IPS DF 6.9 (cell line): ENCODE measurements around the gene LTB4R.

Experiments
- DNase-seq: peaks from one replicate; pipeline ENCODE4 v3.0.0-alpha.2; 2013; ENCODE audit warnings: low read depth, low spot score
- H3K27ac ChIP-seq: one replicate; pipeline ENCODE4 v1.5.1; 2013; ENCODE audit warnings: low read length, control low read depth
- H3K27me3 ChIP-seq: 2 replicates; pipeline ENCODE4 v1.6.1; 2013; ENCODE audit warnings: mild to moderate bottlenecking, low read length; ENCODE audit not compliant: control insufficient read depth, insufficient read depth
- H3K36me3 ChIP-seq: 2 replicates; pipeline ENCODE4 v1.6.1; 2013; ENCODE audit warnings: low read length; ENCODE audit not compliant: control insufficient read depth, insufficient read depth
- H3K4me1 ChIP-seq: 2 replicates; pipeline ENCODE4 v1.6.1; 2013; ENCODE audit warnings: low read length; ENCODE audit not compliant: control insufficient read depth, insufficient read depth
- H3K4me3 ChIP-seq: 2 replicates; pipeline ENCODE4 v1.5.1; 2013; ENCODE audit warnings: mild to moderate bottlenecking, low read length
- H3K9me3 ChIP-seq: 2 replicates; pipeline ENCODE4 v1.6.1; 2013; ENCODE audit warnings: low read length, inconsistent platforms; ENCODE audit not compliant: control insufficient read depth, insufficient read depth
- WGBS: extraction: QIAGEN DNeasy Blood & Tissue Kit; methylation state at CpG from one replicate; pipeline ENCODE4 v1.1.7; 2013; ENCODE audit warnings: mixed read lengths, missing lambda C conversion rate; ENCODE audit not compliant: insufficient read length, insufficient coverage; 5-methylcytosine and 5-hydroxymethylcytosine counted together

Gene LTB4R

GRCh38 chr14:24278424-24278823, 32.9 kb upstream of the LTB4R start:
- no peaks in the 10 kb centered on the region; the same call in 1 of the 2 replicates for H3K36me3 ChIP-seq
- no peak overlapping the region for H3K27ac ChIP-seq
- WGBS: 100% methylated on average over 2 of the region's 5 CpGs

GRCh38 chr14:24279301-24280186, 31.8 kb upstream of the LTB4R start:
- no peak overlapping the region for H3K27ac ChIP-seq
- no CpG with 5 or more reads among the region's 11 CpGs for WGBS

More at GRCh38 chr14:24278424-24278823, 32.9 kb upstream of the LTB4R start:
- DNase-seq: no peak
- no peak overlapping the region for H3K4me3 ChIP-seq
- no peaks in the 10 kb centered on the region for H3K27me3 ChIP-seq
- H3K4me1 ChIP-seq: no peaks in the 10 kb centered on the region
- H3K9me3 ChIP-seq: no peaks in the 10 kb centered on the region

DNA sequence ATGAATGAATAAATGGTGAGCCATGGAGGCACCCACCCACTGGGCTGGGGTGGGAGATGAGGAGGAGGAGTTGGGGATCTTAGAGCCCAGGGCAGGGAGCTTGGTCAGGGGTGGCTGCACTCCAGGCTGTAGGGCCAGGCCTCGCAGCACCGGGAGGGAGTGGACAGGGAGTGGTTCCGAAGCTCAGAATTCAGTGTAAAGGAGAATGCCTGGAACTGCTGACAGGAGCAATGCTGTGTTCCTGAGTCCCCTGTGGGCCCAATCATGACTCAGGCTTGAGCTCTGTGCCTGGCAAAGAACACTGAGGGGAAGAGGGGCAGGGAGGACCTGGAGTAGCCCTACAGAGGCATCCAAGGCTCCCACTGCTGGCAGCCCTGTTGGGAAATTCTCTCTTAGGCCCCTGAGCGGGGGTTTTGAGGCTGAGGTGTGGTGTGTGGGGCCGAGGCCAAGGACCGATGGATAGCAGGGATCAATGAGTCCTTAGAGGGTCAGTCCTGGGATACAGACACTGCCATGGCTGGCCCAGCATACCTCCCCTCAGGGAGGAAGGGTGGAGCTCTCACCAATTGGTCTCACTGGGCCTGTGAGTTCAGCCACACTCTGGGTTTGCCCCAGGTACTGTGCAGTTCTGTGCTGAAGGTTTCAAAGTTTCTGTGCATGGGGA, 30.4 kb upstream of the LTB4R start:
- H3K4me3 ChIP-seq: no peak overlapping the region
- WGBS: no CpG with 5 or more reads among the region's 6 CpGs
- no peak for DNase-seq
- no peaks in the 10 kb centered on the region for H3K4me1 ChIP-seq
- no peak overlapping the region for H3K27ac ChIP-seq
- no peaks in the 10 kb centered on the region for H3K9me3 ChIP-seq
- no peaks in the 10 kb centered on the region; the same call in 1 of the 2 replicates for H3K36me3 ChIP-seq
- no peaks in the 10 kb centered on the region for H3K27me3 ChIP-seq

More at GRCh38 chr14:24279301-24280186, 31.8 kb upstream of the LTB4R start:
- no peaks in the 10 kb centered on the region for H3K4me1 ChIP-seq
- H3K4me3 ChIP-seq: no peak overlapping the region
- DNase-seq: no peak
- no peaks in the 10 kb centered on the region for H3K27me3 ChIP-seq
- H3K36me3 ChIP-seq: no peaks in the 10 kb centered on the region; the same call in 1 of the 2 replicates
- H3K9me3 ChIP-seq: no peaks in the 10 kb centered on the region

- Histone ChIP-seq H3K9me3 (no peaks in the 10 kb centered on the region), H3K4me1 (no peaks in the 10 kb centered on the region), H3K4me3 (no peak overlapping the region), H3K36me3 (no peaks in the 10 kb centered on the region; the same call in 1 of the 2 replicates), H3K27ac (no peak overlapping the region), H3K27me3 (no peaks in the 10 kb centered on the region)
- WGBS: no CpG with 5 or more reads among the region's 7 CpGs
- no peak for DNase-seq
These were observed 29.7 kb upstream of the LTB4R start for GRCh38 chr14:24281636-24282035.

GRCh38 chr14:24282736-24283135, 28.6 kb upstream of the LTB4R start:
- no peaks in the 10 kb centered on the region for H3K27me3 ChIP-seq
- H3K36me3 ChIP-seq: no peaks in the 10 kb centered on the region
- DNase-seq: no peak
- H3K27ac ChIP-seq: no peak overlapping the region
- no peaks in the 10 kb centered on the region for H3K4me1 ChIP-seq
- H3K4me3 ChIP-seq: no peak overlapping the region
- no peaks in the 10 kb centered on the region for H3K9me3 ChIP-seq
- WGBS: no CpG with 5 or more reads among the region's 3 CpGs

DNA sequence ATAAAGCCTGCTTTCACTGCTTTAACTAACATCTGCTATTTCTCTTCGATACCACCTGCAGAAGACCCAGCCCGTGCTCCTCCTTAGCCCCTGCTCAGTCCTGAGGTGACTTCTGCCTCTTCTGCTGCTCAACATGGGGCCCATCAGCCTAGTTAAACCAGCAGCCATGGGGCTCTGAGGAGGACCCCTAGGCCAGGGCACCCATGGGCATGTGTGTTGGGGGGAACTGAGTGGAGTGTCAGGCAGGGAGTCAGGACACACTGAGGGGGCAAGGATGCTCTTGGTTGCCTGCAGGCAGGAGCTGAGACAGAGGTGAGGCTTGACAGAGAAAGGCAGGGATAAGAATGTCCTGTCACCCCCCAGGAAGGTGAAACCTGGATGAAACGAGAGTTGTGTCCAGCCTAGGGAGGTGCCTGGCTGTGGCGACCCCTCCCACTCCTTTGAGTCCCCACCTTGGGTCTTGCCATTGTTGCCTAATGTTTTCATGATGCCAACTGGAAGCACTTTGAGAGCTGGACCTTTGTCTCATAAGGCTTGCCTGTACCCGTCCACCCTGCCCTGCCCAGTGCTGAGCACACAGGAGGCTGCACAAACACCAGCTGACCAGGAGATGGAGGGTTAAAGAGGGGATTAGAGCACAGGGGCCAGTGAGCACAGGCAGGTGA, 27.4 kb upstream of the LTB4R start:
- no CpG with 5 or more reads among the region's 5 CpGs for WGBS
- Histone ChIP-seq H3K9me3 (no peaks in the 10 kb centered on the region), H3K4me1 (no peaks in the 10 kb centered on the region), H3K27me3 (no peaks in the 10 kb centered on the region), H3K27ac (no peak overlapping the region), H3K36me3 (no peaks in the 10 kb centered on the region), H3K4me3 (no peak overlapping the region)
- DNase-seq: no peak

DNA sequence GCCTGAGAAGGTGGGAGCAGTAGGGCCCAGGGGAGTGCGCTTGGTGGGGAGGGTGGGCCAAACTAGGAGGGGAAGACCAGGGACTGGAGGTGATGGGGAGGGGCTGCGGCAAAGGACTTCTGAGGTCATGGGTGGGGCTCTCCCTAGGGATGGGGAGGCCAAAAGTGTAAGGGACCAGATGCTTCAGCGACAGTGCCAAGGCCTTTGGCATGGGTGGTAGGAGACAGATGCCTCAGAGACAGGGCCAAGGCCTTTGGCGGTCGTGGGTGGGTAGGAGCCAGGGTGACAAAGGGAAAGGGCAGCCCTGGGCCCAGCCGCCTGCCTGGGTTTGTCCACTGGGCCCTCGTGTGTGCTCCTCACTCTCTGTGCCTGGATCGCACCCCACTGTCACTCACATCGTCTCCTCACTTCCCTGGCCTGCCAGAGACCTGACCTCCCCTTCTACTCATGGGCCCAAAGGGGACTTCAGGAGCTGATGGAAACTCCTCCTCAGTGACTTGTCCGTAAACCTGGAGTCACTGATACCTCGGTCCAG, 26.7 kb upstream of the LTB4R start:
- DNase-seq: no peak
- H3K27ac ChIP-seq: no peak overlapping the region
- no peaks in the 10 kb centered on the region for H3K36me3 ChIP-seq
- H3K4me3 ChIP-seq: no peak overlapping the region
- H3K4me1 ChIP-seq: no peaks in the 10 kb centered on the region
- no peaks in the 10 kb centered on the region for H3K9me3 ChIP-seq
- H3K27me3 ChIP-seq: no peaks in the 10 kb centered on the region
- no CpG with 5 or more reads among the region's 11 CpGs for WGBS

GRCh38 chr14:24285351-24285750, 26.0 kb upstream of the LTB4R start:
- no peaks in the 10 kb centered on the region for H3K4me1 ChIP-seq
- WGBS: no CpG with 5 or more reads among the region's 4 CpGs
- DNase-seq: no peak
- H3K9me3 ChIP-seq: no peaks in the 10 kb centered on the region
- H3K36me3 ChIP-seq: no peaks in the 10 kb centered on the region
- H3K27me3 ChIP-seq: no peaks in the 10 kb centered on the region
- H3K27ac ChIP-seq: no peak overlapping the region
- H3K4me3 ChIP-seq: no peak overlapping the region

- no peaks in the 10 kb centered on the region for H3K27me3 ChIP-seq
- WGBS: no CpG with 5 or more reads among the region's 5 CpGs
- no peak overlapping the region for H3K27ac ChIP-seq
- H3K36me3 ChIP-seq: 0 out of 2 replicates have a peak, but pooled peaks cover 2% of the 10 kb centered on the region
- no peak for DNase-seq
- H3K9me3 ChIP-seq: no peaks in the 10 kb centered on the region
- no peak overlapping the region for H3K4me3 ChIP-seq
- no peaks in the 10 kb centered on the region for H3K4me1 ChIP-seq
These were observed 24.3 kb upstream of the LTB4R start for GRCh38 chr14:24286996-24287395.

- H3K4me3 ChIP-seq: no peak overlapping the region
- H3K9me3 ChIP-seq: no peaks in the 10 kb centered on the region
- H3K27ac ChIP-seq: no peak overlapping the region
- no peaks in the 10 kb centered on the region for H3K27me3 ChIP-seq
- no CpG with 5 or more reads among the region's 6 CpGs for WGBS
- DNase-seq: no peak
- 0 out of 2 replicates have a peak, but pooled peaks cover 2% of the 10 kb centered on the region for H3K36me3 ChIP-seq
- no peaks in the 10 kb centered on the region for H3K4me1 ChIP-seq
These were observed 21.5 kb upstream of the LTB4R start for GRCh38 chr14:24289649-24290280.
